Keratinocyte (primary cell): ENCODE results near the gene ARHGAP32.

Source experiments
- EZH2 ChIP-seq: IDR thresholded peaks from one replicate; pipeline ENCODE4 v1.6.1; 2012; ENCODE audit warnings: inconsistent platforms, mild to moderate bottlenecking, low read length, moderate library complexity
- TF ChIP-seq, protein P1 (sequence below), 3 experiments: IDR thresholded peaks in 1 of 3; conservative IDR thresholded peaks in 1 of 3; optimal IDR thresholded peaks in 1 of 3; 2 replicates in 2 of 3; 3 replicates in 1 of 3; pipeline versions ENCODE3 to v1.5.1; 2011; ENCODE audit warnings: low read length in 3 of 3, mild to moderate bottlenecking in 3 of 3, moderate library complexity in 2 of 3, control low read depth in 1 of 3, inconsistent platforms in 1 of 3; ENCODE audit not compliant: insufficient read depth in 2 of 3; ENCODE audit errors: extremely low read depth in 1 of 3

GRCh38 chr11:129089279-129089678 lies 102.8 kb downstream of the ARHGAP32 start:
- TF ChIP-seq, protein P1, sequence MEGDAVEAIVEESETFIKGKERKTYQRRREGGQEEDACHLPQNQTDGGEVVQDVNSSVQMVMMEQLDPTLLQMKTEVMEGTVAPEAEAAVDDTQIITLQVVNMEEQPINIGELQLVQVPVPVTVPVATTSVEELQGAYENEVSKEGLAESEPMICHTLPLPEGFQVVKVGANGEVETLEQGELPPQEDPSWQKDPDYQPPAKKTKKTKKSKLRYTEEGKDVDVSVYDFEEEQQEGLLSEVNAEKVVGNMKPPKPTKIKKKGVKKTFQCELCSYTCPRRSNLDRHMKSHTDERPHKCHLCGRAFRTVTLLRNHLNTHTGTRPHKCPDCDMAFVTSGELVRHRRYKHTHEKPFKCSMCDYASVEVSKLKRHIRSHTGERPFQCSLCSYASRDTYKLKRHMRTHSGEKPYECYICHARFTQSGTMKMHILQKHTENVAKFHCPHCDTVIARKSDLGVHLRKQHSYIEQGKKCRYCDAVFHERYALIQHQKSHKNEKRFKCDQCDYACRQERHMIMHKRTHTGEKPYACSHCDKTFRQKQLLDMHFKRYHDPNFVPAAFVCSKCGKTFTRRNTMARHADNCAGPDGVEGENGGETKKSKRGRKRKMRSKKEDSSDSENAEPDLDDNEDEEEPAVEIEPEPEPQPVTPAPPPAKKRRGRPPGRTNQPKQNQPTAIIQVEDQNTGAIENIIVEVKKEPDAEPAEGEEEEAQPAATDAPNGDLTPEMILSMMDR (optimal IDR thresholded peaks at IDR 0.05 in 1 of 3, IDR thresholded peaks at IDR 0.05 in 1 of 3, conservative IDR thresholded peaks at IDR 0.05 in 1 of 3; ENCODE audit: extremely low read depth in 1 of 3, insufficient read depth in 2 of 3, low read length in 3 of 3): no peak
- no peak for TF ChIP-seq EZH2
